K562 treated with DMSO at 1 percent for 24 hours (cell line): ENCODE data around the gene FBXO27. TPM values are rescaled to one million over a fixed set of nuclear protein-coding genes. Genes with fewer than 3 reads are reported as not detected.

ENCODE experiments used
- total RNA-seq: library from RNA; unstranded; fragments of 300-600 nt; gene quantifications from 2 replicates; pipeline ENCODE4 v1.2.3, GENCODE V29; 2022; ENCODE audit warnings: low read depth; ENCODE audit not compliant: insufficient read depth

Gene FBXO27, protein sequence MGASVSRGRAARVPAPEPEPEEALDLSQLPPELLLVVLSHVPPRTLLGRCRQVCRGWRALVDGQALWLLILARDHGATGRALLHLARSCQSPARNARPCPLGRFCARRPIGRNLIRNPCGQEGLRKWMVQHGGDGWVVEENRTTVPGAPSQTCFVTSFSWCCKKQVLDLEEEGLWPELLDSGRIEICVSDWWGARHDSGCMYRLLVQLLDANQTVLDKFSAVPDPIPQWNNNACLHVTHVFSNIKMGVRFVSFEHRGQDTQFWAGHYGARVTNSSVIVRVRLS
- total RNA-seq = 7.4 and 8.0 TPM in 2 replicates

DNA sequence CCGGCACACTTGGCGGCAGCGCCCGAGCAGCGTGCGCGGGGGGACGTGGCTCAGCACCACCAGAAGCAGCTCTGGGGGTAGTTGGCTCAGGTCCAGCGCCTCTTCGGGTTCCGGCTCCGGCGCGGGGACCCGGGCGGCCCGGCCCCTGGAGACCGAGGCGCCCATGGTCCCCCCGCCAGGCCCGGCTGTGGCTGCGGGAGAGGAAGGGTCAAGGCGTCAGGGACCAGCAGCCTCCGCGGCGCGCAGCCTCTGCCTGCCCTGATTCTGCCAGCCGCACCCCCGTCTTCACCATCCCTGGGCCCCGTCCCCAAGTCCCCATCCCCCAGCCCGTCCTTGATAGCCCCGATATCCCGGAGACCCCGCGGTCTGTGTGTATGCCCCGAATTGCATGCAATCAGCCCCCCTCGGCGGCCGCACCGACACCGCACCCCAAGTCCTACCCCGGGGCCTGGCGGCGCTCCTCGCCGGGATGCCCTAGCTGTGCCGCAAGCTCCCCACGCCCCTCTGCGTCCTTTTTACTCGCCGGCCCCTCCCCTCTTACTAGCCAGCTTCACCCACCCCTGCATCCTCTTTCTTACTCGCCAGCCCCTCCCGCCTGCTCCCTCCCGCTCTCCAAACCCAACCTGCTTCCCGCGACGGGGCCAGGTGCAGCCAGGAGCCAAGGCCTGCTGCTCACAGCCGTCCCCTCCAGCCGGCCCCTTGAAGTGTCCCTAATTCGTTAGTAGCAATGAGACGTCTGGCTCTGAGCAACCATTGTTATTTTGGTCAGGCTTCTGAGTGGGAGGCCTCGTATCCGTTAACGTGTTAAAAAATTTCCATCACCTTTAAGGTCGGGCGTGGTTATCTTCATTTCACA, at the start of gene FBXO27:
Gene FBXO27, minus strand, starts transcription at position 487 of the 856 bp plus-strand sequence. Its CDS starts 322 bp downstream, at position 165.

DNA sequence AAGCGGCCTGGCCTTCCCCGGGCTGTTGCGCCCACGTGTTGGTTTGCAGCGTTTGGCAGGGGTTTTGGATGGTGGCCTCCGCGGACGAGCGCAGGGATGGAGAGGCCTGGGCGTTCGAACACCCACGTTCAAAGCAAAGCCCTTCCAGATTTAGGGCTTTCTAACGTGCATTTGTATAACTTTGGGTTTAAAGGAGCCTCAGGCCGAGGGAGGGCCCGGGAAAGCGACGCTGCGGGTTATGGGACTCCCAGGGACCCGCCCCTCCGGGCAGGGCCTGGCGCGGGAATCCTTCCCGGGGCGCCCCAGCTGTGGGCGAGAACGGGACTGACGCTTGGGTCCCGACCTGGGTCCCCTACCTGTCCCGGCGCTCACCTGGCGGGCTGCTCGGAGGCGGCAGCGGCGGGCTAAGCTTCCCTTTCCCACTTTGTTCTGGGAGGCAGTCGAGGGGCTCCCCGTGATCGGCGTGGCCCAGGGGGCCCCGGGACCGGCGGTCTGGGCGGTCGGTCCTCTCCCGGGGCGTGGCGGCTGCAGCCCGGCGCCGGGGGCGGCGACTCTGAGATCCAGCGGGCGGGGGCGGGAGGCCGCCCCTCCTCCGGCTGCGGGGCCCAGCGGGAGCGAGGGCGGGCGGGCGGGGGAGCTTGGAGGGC, 57.0 kb downstream of the FBXO27 start, which contains the start of gene FBXO17:
Gene FBXO17, minus strand, starts transcription at position 529 of the 647 bp plus-strand sequence. CDS start 25,423 bp downstream, outside the sequence.

Other genes starting within 250 kb of the FBXO27 start
- gene LGALS7B, start 243.3 kb downstream of the FBXO27 start, total RNA-seq = not detected in 2 replicates
- 0.43 TPM in 1 of 2 replicates, not detected in the other for gene LGALS4, start 219.6 kb downstream of the FBXO27 start, total RNA-seq
- 259 and 262 TPM in 2 replicates for gene ECH1, start 200.8 kb downstream of the FBXO27 start, total RNA-seq
- gene HNRNPL, start 182.6 kb downstream of the FBXO27 start, total RNA-seq = 336 and 358 TPM in 2 replicates
- 9.0 and 11.8 TPM in 2 replicates for gene RINL, start 154.3 kb downstream of the FBXO27 start, total RNA-seq
- gene SIRT2, start 132.9 kb downstream of the FBXO27 start, total RNA-seq = 96.7 and 101 TPM in 2 replicates
- 31.9 and 32.1 TPM in 2 replicates for gene NFKBIB, start 132.6 kb downstream of the FBXO27 start, total RNA-seq
- not detected in 2 replicates for gene CCER2, start 120.4 kb downstream of the FBXO27 start, total RNA-seq
- 25.5 and 31.4 TPM in 2 replicates for gene SARS2, start 101.8 kb downstream of the FBXO27 start, total RNA-seq
- 91.0 and 98.5 TPM in 2 replicates for gene MRPS12, start 101.6 kb downstream of the FBXO27 start, total RNA-seq
- 34.1 and 34.9 TPM in 2 replicates for gene FBXO17, start 56.8 kb downstream of the FBXO27 start, total RNA-seq
- gene ACP7, start 51.8 kb upstream of the FBXO27 start, total RNA-seq = not detected in 2 replicates
- 48.0 and 51.2 TPM in 2 replicates for gene PAK4, start 93.2 kb upstream of the FBXO27 start, total RNA-seq
- not detected in 2 replicates for gene NCCRP1, start 164.4 kb upstream of the FBXO27 start, total RNA-seq
- gene SYCN, start 171.7 kb upstream of the FBXO27 start, total RNA-seq = not detected in 2 replicates
- gene IFNL3, start 212.5 kb upstream of the FBXO27 start, total RNA-seq = not detected in 2 replicates
- not detected in 2 replicates for gene IFNL4, start 216.3 kb upstream of the FBXO27 start, total RNA-seq
- not detected in 2 replicates for gene IFNL2, start 235.8 kb upstream of the FBXO27 start, total RNA-seq